ENCODE data around the gene DOK4.

- TF ChIP-seq CTCF (IDR thresholded peaks at IDR 0.05) (no peak), POLR2AphosphoS5 (IDR thresholded peaks at IDR 0.05; ENCODE audit: low read depth, low read length) (no peak), SIN3A (IDR thresholded peaks at IDR 0.05; ENCODE audit: borderline replicate concordance, insufficient read depth, low read depth, low read length) (no peak)
These were observed 43.3 kb upstream of the DOK4 start for GRCh38 chr16:57529391-57530103.

Data from Panc1 (cell line).